PC-9 (cell line): ENCODE measurements around the gene AUTS2. TPM values are rescaled to one million over a fixed set of nuclear protein-coding genes. Genes with fewer than 3 reads are reported as not detected.

ENCODE experiments used
- BruUV-seq: library from RNA; stranded (reverse); fragments of 400-500 nt; replicated peaks from 2 replicates; lab custom pipeline; 2021; lab: Mats Ljungman, UMichigan
- CTCF ChIA-PET: fragments of 300-600 bp; sonication (Branson Sonifier 250); formaldehyde crosslinking; loops from one replicate; lab custom pipeline; 2022; ENCODE audit warnings: antibody characterized with exemption; lab: Charles Lee
- POLR2A ChIA-PET: fragments of 300-600 bp; sonication (Branson Sonifier 250); formaldehyde crosslinking; loops from one replicate; lab custom pipeline; 2022; ENCODE audit warnings: antibody characterized with exemption; ENCODE audit not compliant: unreplicated experiment; lab: Charles Lee
- DNase-seq, 2 experiments: peaks; one replicate each; pipeline versions ENCODE4 v3.0.0 to v3.0.0-alpha.2; 2015 to 2022; ENCODE audit warnings: mixed read lengths in 1 of 2
- H2AFZ ChIP-seq: fragments of 200-600 bp; sonication (generic); 2 replicates; pipeline ENCODE4 v1.8.1; 2017; ENCODE audit warnings: antibody characterized with exemption
- H3F3A ChIP-seq: fragments of 200-600 bp; sonication (generic); 2 replicates; pipeline ENCODE4 v1.8.1; 2017; ENCODE audit warnings: antibody characterized with exemption, mild to moderate bottlenecking, low read depth; ENCODE audit not compliant: insufficient read depth
- H3K27ac ChIP-seq: fragments of 200-600 bp; sonication (generic); 2 replicates; pipeline ENCODE4 v1.6.1; 2016; ENCODE audit warnings: mixed run types
- H3K27me3 ChIP-seq: fragments of 200-600 bp; sonication (generic); 2 replicates; pipeline ENCODE4 v1.6.1; 2016; ENCODE audit warnings: low read depth, mixed run types; ENCODE audit not compliant: insufficient read depth
- H3K36me3 ChIP-seq: fragments of 200-600 bp; sonication (generic); 2 replicates; pipeline ENCODE4 v1.6.1; 2016; ENCODE audit warnings: low read depth, mixed run types
- H3K4me1 ChIP-seq: fragments of 200-600 bp; sonication (generic); replicated peaks from 2 replicates; pipeline ENCODE4 v1.6.1; 2016; ENCODE audit warnings: mixed run types; ENCODE audit not compliant: insufficient read depth
- H3K4me2 ChIP-seq: fragments of 200-600 bp; sonication (generic); 2 replicates; pipeline ENCODE4 v1.6.1; 2017; ENCODE audit warnings: mixed run types
- H3K4me3 ChIP-seq: fragments of 200-600 bp; sonication (generic); 2 replicates; pipeline ENCODE4 v1.6.1; 2016; ENCODE audit warnings: mixed run types
- H3K79me2 ChIP-seq: fragments of 200-600 bp; sonication (generic); 2 replicates; pipeline ENCODE4 v1.6.1; 2017; ENCODE audit warnings: low read depth, mixed run types
- H3K9me2 ChIP-seq: fragments of 200-600 bp; sonication (generic); 2 replicates; pipeline ENCODE4 v1.8.1; 2017; ENCODE audit warnings: mild to moderate bottlenecking; ENCODE audit not compliant: insufficient read depth
- H3K9me3 ChIP-seq: fragments of 200-600 bp; sonication (generic); 2 replicates; pipeline ENCODE4 v1.8.1; 2016; ENCODE audit warnings: low read depth; ENCODE audit not compliant: insufficient read depth
- H4K20me1 ChIP-seq: fragments of 200-600 bp; sonication (generic); 2 replicates; pipeline ENCODE4 v1.8.1; 2017; ENCODE audit not compliant: insufficient read depth
- EZH2 ChIP-seq: fragments of 200-600 bp; sonication (generic); IDR thresholded peaks from 2 replicates; pipeline ENCODE4 v1.8.0; 2017; ENCODE audit warnings: antibody characterized with exemption, low read depth
- intact Hi-C: fragments of 100-400 bp; cut with micrococcal nuclease; formaldehyde crosslinking; loops from one replicate; pipeline ENCODE4 v1.10.0; 2022; ENCODE audit not compliant: unreplicated experiment
- total RNA-seq: library from RNA; stranded (reverse); gene quantifications from 2 replicates; pipeline ENCODE4 v1.2.3, GENCODE V29; 2021
- TF ChIP-seq, protein P1 (sequence below): fragments of 200-600 bp; sonication (generic); conservative IDR thresholded peaks from 2 replicates; pipeline ENCODE4 v1.6.1; 2017; ENCODE audit warnings: mixed run types, antibody characterized with exemption, mild to moderate bottlenecking, moderate library complexity

Gene AUTS2
- total RNA-seq, 1 experiment from 2014 or later: not detected

DNA sequence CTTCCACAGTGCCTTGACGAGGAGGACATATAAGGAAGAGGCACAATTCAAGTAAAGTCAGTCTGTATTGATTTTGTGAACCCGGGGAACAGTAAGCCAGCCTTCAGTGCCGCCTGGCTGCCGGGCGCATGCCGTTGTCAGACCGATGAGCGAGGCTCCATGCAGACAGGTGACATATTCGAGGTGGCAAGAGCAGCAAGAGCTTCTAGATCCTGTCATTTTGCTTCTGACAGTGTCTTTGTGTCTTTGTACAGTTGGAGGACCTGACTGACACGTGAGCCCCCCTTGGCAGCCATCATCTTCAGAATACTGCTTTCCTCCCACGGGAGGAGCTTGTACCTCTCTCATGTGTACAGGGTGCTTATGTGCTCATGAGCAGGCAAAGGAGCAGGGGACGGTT lies 1146.2 kb downstream of the AUTS2 start:
- H3K79me2 ChIP-seq: no peaks in the 10 kb centered on the region
- H4K20me1 ChIP-seq: no peaks in the 10 kb centered on the region
- no peak overlapping the region for H3K27ac ChIP-seq
- H3F3A ChIP-seq: no peaks in the 10 kb centered on the region
- TF ChIP-seq, protein P1, sequence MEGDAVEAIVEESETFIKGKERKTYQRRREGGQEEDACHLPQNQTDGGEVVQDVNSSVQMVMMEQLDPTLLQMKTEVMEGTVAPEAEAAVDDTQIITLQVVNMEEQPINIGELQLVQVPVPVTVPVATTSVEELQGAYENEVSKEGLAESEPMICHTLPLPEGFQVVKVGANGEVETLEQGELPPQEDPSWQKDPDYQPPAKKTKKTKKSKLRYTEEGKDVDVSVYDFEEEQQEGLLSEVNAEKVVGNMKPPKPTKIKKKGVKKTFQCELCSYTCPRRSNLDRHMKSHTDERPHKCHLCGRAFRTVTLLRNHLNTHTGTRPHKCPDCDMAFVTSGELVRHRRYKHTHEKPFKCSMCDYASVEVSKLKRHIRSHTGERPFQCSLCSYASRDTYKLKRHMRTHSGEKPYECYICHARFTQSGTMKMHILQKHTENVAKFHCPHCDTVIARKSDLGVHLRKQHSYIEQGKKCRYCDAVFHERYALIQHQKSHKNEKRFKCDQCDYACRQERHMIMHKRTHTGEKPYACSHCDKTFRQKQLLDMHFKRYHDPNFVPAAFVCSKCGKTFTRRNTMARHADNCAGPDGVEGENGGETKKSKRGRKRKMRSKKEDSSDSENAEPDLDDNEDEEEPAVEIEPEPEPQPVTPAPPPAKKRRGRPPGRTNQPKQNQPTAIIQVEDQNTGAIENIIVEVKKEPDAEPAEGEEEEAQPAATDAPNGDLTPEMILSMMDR: no peak
- TF ChIP-seq EZH2: no peak
- no peak overlapping the region for H2AFZ ChIP-seq
- no peaks in the 10 kb centered on the region for H3K36me3 ChIP-seq
- intact Hi-C loops: no loop called here
- no peak overlapping the region for H3K4me3 ChIP-seq
- CTCF ChIA-PET: no interaction called here
- H3K9me2 ChIP-seq: no peaks in the 10 kb centered on the region
- H3K27me3 ChIP-seq: peaks cover 67% of the 10 kb centered on the region
- POLR2A ChIA-PET: no interaction called here
- no peaks in the 10 kb centered on the region for H3K9me3 ChIP-seq
- DNase-seq: no peak
- H3K4me2 ChIP-seq: no peak overlapping the region
- no peaks in the 10 kb centered on the region for H3K4me1 ChIP-seq
- BruUV-seq: no TSS peak

DNA sequence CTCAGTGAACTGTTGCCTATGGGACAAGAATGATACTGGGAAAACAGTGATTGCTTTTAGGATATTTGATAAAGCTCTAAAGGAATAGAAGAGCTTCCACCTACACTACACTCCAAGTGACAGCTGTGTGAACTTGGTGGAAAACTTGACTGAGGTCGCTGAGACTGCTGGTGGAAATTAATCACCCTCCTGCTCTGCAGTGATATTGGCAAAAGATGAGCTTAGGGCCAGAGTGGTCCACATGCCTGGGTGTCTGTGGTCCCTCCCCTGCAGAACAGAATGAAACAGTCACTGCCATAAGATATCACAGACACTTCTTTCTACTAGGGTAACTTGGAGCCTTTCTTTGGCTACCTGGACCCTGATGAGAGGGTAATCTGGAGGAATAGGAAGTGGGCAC lies 1151.6 kb downstream of the AUTS2 start:
- H3K36me3 ChIP-seq: no peaks in the 10 kb centered on the region
- H2AFZ ChIP-seq: no peak overlapping the region
- H3K79me2 ChIP-seq: no peaks in the 10 kb centered on the region
- no peak for DNase-seq
- H4K20me1 ChIP-seq: no peaks in the 10 kb centered on the region
- no peaks in the 10 kb centered on the region for H3K4me1 ChIP-seq
- H3K9me3 ChIP-seq: no peaks in the 10 kb centered on the region
- no peak overlapping the region for H3K4me2 ChIP-seq
- H3K27me3 ChIP-seq: peaks cover 66% of the 10 kb centered on the region
- BruUV-seq: no TSS peak
- H3K27ac ChIP-seq: no peak overlapping the region
- TF ChIP-seq, protein P1: no peak
- TF ChIP-seq EZH2: no peak
- intact Hi-C loops: no loop called here
- H3K9me2 ChIP-seq: no peaks in the 10 kb centered on the region
- H3F3A ChIP-seq: no peaks in the 10 kb centered on the region
- H3K4me3 ChIP-seq: no peak overlapping the region
- ChIA-PET POLR2A (no interaction called here), CTCF (no interaction called here)

DNA sequence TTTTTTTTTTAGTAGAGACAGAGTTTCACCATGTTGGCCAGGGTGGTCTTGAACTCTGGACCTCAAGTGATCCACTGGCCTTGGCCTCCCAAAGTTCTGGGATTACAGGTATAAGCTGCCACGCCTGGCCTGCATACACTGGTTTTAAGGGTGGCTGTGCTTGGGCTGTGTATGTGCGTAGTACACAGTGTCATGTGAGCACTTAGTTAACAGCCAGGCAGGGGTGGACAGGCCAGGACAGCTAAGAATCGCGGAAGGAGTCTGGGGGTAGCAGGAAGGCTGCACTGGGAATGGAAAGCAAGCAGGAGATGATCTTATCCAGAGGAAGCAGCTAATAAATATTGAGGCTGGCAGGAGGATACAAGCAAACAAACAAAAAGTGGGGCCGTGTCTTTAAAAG lies 1153.6 kb downstream of the AUTS2 start:
- DNase-seq: no peak
- H3K4me2 ChIP-seq: no peak overlapping the region
- no peaks in the 10 kb centered on the region for H3K4me1 ChIP-seq
- BruUV-seq: no TSS peak
- intact Hi-C loops: no loop called here
- no peaks in the 10 kb centered on the region for H3K36me3 ChIP-seq
- no peaks in the 10 kb centered on the region for H3K79me2 ChIP-seq
- ChIA-PET POLR2A (no interaction called here), CTCF (no interaction called here)
- H3K4me3 ChIP-seq: no peak overlapping the region
- H3K27me3 ChIP-seq: peaks cover 54% of the 10 kb centered on the region
- no peaks in the 10 kb centered on the region for H3K9me3 ChIP-seq
- TF ChIP-seq, protein P1: no peak
- TF ChIP-seq EZH2: no peak
- H2AFZ ChIP-seq: no peak overlapping the region
- no peaks in the 10 kb centered on the region for H3K9me2 ChIP-seq
- H3F3A ChIP-seq: no peaks in the 10 kb centered on the region
- H4K20me1 ChIP-seq: no peaks in the 10 kb centered on the region
- H3K27ac ChIP-seq: no peak overlapping the region
